Activated CD8-positive, alpha-beta memory T cell treated with anti-CD3 and anti-CD28 coated beads, Interleukin-2, amount 50 U/mL, for 4 hours (primary cell): ENCODE data around the gene C12orf57.

Experiments
- DNase-seq: peaks from one replicate; pipeline ENCODE4 v3.0.0-alpha.2; 2020

The C12orf57 gene

DNA sequence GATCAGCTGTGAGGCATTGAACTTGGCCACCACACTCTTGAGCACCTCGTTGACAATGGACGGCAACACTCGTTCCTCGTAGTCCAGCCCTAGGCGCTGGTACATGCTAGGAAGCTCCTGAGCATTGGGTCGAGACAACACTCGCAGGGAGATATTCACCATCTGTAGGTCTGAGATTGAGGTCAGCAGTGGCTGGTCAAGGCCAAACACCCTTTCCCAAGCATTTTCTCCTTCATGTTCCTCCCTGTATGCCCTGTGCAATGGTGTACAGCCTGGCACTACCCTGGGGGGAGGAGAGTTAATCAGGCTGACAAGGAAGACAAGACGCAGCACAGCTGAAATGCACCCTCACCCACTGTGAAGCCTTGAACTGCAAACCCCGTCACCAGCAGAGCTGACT, 24.6 kb downstream of the C12orf57 start:
- no peak for DNase-seq

DNA sequence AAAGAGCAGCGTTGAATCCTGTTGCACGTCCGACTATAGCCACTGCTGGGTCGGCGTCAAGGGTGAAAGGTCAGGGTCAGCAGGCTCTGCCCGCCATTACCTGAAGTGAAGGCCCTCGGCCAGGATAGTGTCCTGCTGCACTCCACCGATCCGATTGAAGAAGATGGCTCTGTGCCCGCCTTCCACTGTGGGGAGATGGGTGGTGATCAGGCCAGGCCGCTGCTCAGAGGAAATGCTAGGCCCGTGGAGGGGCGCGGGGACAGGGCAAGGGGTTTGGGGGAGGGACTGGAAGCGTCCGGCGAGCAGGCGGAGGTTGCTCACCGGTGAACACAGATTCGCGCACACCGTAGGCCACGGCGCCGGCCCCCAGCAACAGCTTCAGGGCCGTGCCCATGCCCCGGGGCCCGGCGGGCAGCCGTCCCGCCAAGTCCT, 26.3 kb downstream of the C12orf57 start:
- DNase-seq: no peak

GRCh38 chr12:6974180-6974579, 30.4 kb downstream of the C12orf57 start:
- DNase-seq: no peak

DNA sequence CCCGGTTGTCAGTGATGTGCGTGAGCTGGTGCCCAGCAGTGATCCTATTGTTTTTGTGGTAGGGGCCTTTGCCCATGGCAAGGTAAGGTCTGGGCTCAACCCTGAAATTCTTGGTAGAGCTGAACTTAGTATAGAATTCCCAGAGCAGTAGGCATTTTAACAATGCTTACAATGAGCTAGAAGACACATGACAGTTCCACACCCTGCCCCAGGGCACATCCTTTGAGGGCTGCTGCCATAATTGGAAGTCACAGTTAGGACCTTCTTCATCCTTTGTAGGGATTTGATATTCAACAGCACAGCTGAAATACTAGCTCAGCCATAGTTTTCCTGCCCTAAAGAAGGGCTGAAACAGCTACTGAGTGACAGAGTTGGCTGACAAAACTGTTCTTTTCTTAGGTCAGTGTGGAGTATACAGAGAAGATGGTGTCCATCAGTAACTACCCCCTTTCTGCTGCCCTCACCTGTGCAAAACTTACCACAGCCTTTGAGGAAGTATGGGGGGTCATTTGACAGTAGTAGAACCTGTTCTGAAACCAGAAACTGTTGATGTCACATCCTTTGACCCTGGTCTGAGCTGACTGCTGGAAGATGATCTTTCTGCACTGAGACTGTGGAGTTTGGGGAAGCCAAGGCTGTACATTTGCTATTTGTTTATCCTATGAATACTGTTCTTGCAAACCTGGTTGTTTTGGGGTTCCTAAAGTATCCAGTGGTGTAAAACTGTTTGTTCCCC, 31.6 kb downstream of the C12orf57 start:
- no peak for DNase-seq

DNA sequence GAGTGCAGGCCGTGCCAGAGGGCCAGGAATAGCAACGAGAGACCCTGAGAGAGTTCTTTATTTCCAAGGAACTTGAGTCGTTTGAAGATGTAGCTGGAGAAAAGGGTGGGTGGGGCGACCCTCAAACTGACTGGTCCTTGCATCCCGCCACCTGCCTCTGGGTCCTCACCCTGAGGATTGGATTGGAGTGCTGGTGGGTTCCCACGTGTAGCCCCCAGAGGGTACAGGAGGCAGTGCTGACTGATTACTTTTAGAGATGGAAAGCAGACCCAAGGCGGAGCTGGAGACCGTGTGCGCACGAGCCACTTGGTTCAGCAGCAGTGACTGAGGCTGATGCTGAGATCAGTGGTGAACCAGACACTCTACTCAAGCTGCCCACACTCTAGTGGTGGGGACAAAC, 33.8 kb downstream of the C12orf57 start:
- no peak for DNase-seq

- no peak for DNase-seq
Observed at GRCh38 chr12:6978188-6978587, 34.4 kb downstream of the C12orf57 start.

DNA sequence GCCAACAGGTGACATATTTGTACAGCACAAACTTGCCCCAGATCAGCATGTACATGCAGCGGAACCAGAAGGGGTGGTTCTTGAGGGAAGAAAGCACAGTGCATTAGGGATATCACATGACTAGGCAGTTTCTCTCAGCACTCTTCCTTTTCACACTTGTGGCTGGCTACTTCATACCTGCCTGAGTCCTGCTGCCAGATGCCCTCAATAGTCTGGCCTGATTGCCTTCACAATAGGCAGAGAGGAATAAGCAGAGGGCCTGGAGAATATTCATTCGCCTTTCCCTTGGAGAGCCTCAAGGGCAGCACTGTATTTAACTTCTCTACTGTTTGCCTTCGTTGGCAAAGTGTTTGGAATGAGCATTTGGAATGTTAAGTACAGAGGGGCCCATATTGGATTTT, 34.8 kb downstream of the C12orf57 start:
- no peak for DNase-seq

GRCh38 chr12:6979021-6979420, 35.2 kb downstream of the C12orf57 start:
- no peak for DNase-seq

DNA sequence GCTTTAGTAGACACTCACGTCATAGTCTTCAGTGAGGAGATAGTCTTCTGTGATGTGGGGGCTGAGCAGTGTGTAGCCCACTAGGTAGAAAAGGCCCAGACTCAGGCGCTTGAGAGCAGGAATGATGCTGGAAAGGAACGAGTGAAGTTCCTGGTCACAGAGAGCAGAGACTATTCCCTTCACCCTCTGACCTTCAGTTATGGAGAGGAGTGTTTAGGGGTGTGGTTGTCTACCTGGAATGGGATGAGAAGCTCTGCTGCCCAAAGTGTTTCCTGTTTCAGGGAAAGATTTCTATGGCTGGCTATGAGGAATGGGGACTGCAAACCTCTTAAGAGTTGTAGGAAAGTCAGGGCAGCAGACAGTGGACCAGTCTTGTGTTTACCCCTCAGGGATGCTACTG, 35.6 kb downstream of the C12orf57 start:
- no peak for DNase-seq

GRCh38 chr12:6980075-6980474, 36.3 kb downstream of the C12orf57 start:
- no peak for DNase-seq

- no peak for DNase-seq
Observed at GRCh38 chr12:6980740-6981139, 36.9 kb downstream of the C12orf57 start.

DNA sequence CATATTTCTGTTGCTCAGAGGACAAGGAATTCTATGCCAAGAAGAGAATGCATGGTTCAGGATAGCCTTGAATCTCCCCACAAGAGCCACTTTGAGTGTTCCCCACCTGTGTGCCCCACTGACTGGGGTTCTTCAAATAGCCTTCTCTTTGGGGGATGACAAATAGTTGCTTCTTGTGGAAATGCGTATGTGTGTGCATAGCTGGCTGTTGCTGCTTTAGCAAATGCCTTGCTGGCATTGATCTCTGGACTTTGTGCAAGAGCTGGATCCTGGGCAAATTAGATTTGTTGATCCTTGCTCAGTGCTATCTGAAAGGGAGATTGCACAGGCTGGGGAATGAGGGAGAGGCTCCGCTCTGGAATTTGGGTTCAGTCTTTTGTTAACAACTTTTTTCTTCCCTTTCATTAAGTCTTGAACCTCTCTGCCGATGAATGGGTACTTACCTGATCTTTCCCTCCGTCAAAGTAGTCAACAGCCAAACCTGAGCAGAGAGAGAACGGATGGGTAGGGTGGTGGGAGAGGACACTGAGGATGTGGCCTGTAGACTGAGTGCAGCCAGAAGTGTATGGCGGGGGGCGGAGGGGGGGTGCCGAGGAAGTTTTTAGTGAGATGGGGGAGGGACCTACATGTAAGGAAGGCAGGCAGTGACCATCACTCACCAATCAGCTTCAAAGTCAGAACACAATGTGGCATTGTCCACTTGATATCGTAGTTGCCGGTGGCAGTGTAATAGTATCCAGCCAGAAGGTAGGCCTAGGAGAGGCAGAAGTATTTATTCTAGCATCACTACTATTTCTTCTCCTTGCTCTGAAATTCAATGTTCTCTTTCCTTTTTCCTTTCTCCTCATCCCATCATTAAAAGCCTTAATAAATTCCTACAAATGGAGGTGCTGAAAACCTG, 37.6 kb downstream of the C12orf57 start:
- no peak for DNase-seq

DNA sequence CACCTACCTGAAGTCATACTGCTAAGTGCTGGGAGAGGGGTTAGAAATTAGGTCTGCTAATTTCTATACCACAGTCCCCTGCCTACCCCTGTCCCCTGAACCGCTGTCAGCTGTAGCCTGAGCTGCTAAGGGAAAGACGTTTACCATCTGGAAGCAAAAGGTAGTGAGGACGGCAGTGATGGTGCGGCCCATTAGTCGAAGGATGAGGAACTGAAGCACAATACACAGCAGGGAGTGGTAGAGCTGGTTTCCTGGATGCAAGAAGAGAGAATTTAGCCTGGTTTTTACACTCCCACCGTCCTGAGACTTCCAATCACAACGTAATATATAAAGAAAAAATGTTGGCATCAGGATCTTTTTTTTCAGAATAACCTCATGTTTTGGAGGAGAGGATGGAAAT, 38.7 kb downstream of the C12orf57 start:
- no peak for DNase-seq

DNA sequence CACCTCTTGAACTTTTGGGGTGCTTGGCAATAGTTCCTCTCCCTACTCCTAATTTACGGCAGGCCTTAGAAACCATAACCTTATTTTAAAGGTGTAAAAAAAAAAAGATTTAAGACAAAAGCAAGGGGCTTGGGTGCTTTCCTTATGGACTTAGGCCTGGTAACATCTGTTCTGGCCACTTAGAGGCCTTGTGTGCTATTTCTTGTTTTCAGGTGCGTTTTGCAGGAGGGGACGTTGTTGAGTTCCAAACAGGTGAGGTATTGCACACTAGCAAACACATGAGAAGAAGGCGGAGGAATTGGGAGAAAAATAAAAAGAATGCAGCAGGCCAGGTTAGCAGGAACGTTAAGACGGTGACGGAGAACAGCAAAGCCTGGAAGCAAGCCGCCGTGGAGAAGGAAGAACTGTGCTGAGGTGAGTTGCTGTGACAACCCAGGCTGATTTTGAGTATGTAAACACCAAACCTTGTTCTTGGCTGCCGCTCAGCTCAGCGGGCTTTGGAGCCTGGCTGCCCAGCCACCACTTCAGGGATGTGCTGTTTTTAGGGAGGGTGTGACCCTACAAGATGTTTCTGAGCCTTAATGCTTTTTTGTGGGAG, 44.2 kb downstream of the C12orf57 start:
- DNase-seq: no peak
